HFFc6 (cell line): ENCODE measurements around the gene FYN. TPM values are rescaled to one million over a fixed set of nuclear protein-coding genes. Genes with fewer than 3 reads are reported as not detected.
"Not testable (repeated sequence)": the region's sequence is repeated elsewhere in the genome, so short reads cannot be mapped to it uniquely, and the experiment has no call there.

Experiments used
- DNase-seq: peaks from one replicate; pipeline ENCODE4 v3.0.0-alpha.2; 2018
- H3K27ac Mint-ChIP-seq: 2 replicates; pipeline ENCODE4 v1.8.0; 2020; ENCODE audit warnings: mild to moderate bottlenecking, mixed read lengths
- H3K27me3 Mint-ChIP-seq: 2 replicates; pipeline ENCODE4 v1.8.0; 2021; ENCODE audit warnings: mild to moderate bottlenecking, moderate library complexity, mixed read lengths; ENCODE audit not compliant: insufficient read depth
- H3K36me3 Mint-ChIP-seq: 2 replicates; pipeline ENCODE4 v1.8.0; 2021; ENCODE audit warnings: low read depth, mixed read lengths
- H3K4me1 Mint-ChIP-seq: 2 replicates; pipeline ENCODE4 v1.8.0; 2020; ENCODE audit warnings: low read depth, mixed read lengths
- H3K4me3 Mint-ChIP-seq: 2 replicates; pipeline ENCODE4 v1.8.0; 2020; ENCODE audit warnings: mild to moderate bottlenecking, moderate library complexity, mixed read lengths
- H3K9me3 Mint-ChIP-seq: 2 replicates; pipeline ENCODE4 v1.8.0; 2020; ENCODE audit warnings: mild to moderate bottlenecking, mixed read lengths
- CTCF ChIP-seq: fragments of 200-600 bp; sonication (generic); IDR thresholded peaks from 2 replicates; pipeline ENCODE4 v1.5.0; 2021; ENCODE audit warnings: antibody characterized with exemption, mild to moderate bottlenecking
- total RNA-seq, 6 experiments: library from RNA; stranded (reverse); fragmentation: NEBNext Ultra II Directional; extraction: Animal tissue kit (Norgen Biotek cat#: 25700); gene quantifications; 2 replicates in 1 of 6; 3 replicates in 5 of 6; pipeline ENCODE4 v1.2.3, GENCODE V29; 2021

The FYN gene
- total RNA-seq, 6 experiments from 2014 or later: 41.5 to 59.9 (median 49.7) TPM

- no peak for TF ChIP-seq CTCF
- Mint-ChIP-seq H3K27me3 (no peaks in the 10 kb centered on the region; the same call in 1 of the 2 replicates), H3K27ac (no peak overlapping the region), H3K9me3 (no peaks in the 10 kb centered on the region), H3K4me3 (no peak overlapping the region), H3K36me3 (no peaks in the 10 kb centered on the region), H3K4me1 (peaks cover 20% of the 10 kb centered on the region)
- DNase-seq: no peak
Measured at GRCh38 chr6:111916747-111917146, 43.5 kb upstream of the FYN start.

GRCh38 chr6:111914617-111915016, 41.4 kb upstream of the FYN start:
- H3K27ac Mint-ChIP-seq: no peak overlapping the region
- H3K9me3 Mint-ChIP-seq: no peaks in the 10 kb centered on the region
- H3K27me3 Mint-ChIP-seq: no peaks in the 10 kb centered on the region; the same call in 1 of the 2 replicates
- no peak overlapping the region for H3K4me3 Mint-ChIP-seq
- peaks cover 20% of the 10 kb centered on the region for H3K4me1 Mint-ChIP-seq
- H3K36me3 Mint-ChIP-seq: no peaks in the 10 kb centered on the region
- no peak for TF ChIP-seq CTCF
- DNase-seq: no peak

- H3K4me3 Mint-ChIP-seq: no peak overlapping the region
- no peaks in the 10 kb centered on the region; the same call in 1 of the 2 replicates for H3K27me3 Mint-ChIP-seq
- H3K27ac Mint-ChIP-seq: no peak overlapping the region
- no peaks in the 10 kb centered on the region for H3K36me3 Mint-ChIP-seq
- DNase-seq: no peak
- TF ChIP-seq CTCF: no peak
- H3K4me1 Mint-ChIP-seq: peaks cover 13% of the 10 kb centered on the region
- no peaks in the 10 kb centered on the region for H3K9me3 Mint-ChIP-seq
Measured at GRCh38 chr6:111912904-111913303, 39.7 kb upstream of the FYN start.

- TF ChIP-seq CTCF: no peak
- Mint-ChIP-seq H3K4me1 (peaks cover 6% of the 10 kb centered on the region; the same call in 1 of the 2 replicates), H3K4me3 (no peak overlapping the region), H3K9me3 (no peaks in the 10 kb centered on the region), H3K27me3 (no peaks in the 10 kb centered on the region; the same call in 1 of the 2 replicates), H3K27ac (no peak overlapping the region), H3K36me3 (no peaks in the 10 kb centered on the region)
- DNase-seq: no peak
Measured at GRCh38 chr6:111911428-111911827, 38.2 kb upstream of the FYN start.

- no peak for TF ChIP-seq CTCF
- no peak overlapping the region for H3K27ac Mint-ChIP-seq
- no peak for DNase-seq
- no peak overlapping the region for H3K4me3 Mint-ChIP-seq
- H3K4me1 Mint-ChIP-seq: peaks cover 6% of the 10 kb centered on the region; the same call in 1 of the 2 replicates
- no peaks in the 10 kb centered on the region for H3K36me3 Mint-ChIP-seq
- H3K27me3 Mint-ChIP-seq: no peaks in the 10 kb centered on the region
- no peaks in the 10 kb centered on the region for H3K9me3 Mint-ChIP-seq
Measured at GRCh38 chr6:111909238-111909637, 36.0 kb upstream of the FYN start.

GRCh38 chr6:111908365-111908764, 35.1 kb upstream of the FYN start:
- not testable (repeated sequence) for H3K27me3 Mint-ChIP-seq, H3K4me3 Mint-ChIP-seq

More at GRCh38 chr6:111908365-111908764, 35.1 kb upstream of the FYN start:
- not testable (repeated sequence) for H3K36me3 Mint-ChIP-seq, DNase-seq, H3K4me1 Mint-ChIP-seq, H3K27ac Mint-ChIP-seq, H3K9me3 Mint-ChIP-seq
